Activated B cell treated with CpG ODN at 0.5 μM for 24 hours (primary cell): ENCODE results near the gene GPM6B. TPM values are rescaled to one million over a fixed set of nuclear protein-coding genes. Genes with fewer than 3 reads are reported as not detected.

Source experiments
- ATAC-seq: fragments of 200-7000 bp; cut with Tn5 transposase; one replicate; pipeline ENCODE4 v1.10.0; 2021; ENCODE audit warnings: low read depth, mild to moderate bottlenecking, moderate library complexity
- CTCF ChIA-PET: fragments of 350-600 bp; sonication (Branson Sonifier 250); formaldehyde crosslinking; loops from one replicate; lab custom pipeline; 2021; ENCODE audit warnings: antibody characterized with exemption; lab: Charles Lee
- POLR2A ChIA-PET: fragments of 350-600 bp; sonication (Branson Sonifier 250); formaldehyde crosslinking; loops from one replicate; lab custom pipeline; 2021; ENCODE audit warnings: antibody characterized with exemption; lab: Charles Lee
- DNase-seq: peaks from one replicate; pipeline ENCODE4 v3.0.0; 2022
- H3K27ac Mint-ChIP-seq: one replicate; pipeline ENCODE4 v1.8.0; 2020; ENCODE audit warnings: mixed read lengths
- H3K27me3 Mint-ChIP-seq: one replicate; pipeline ENCODE4 v1.8.0; 2021; ENCODE audit warnings: mixed read lengths
- H3K36me3 Mint-ChIP-seq: one replicate; pipeline ENCODE4 v1.8.0; 2021; ENCODE audit warnings: low read depth, mixed read lengths
- H3K4me1 Mint-ChIP-seq: one replicate; pipeline ENCODE4 v1.8.0; 2021; ENCODE audit warnings: mixed read lengths
- H3K4me3 Mint-ChIP-seq: one replicate; pipeline ENCODE4 v1.8.0; 2020; ENCODE audit warnings: mild to moderate bottlenecking, mixed read lengths
- H3K9me3 Mint-ChIP-seq: one replicate; pipeline ENCODE4 v1.8.0; 2020; ENCODE audit warnings: mixed read lengths
- CTCF ChIP-seq: fragments of 200-600 bp; IDR thresholded peaks from one replicate; pipeline ENCODE4 v1.8.0; 2022; ENCODE audit warnings: antibody characterized with exemption, mild to moderate bottlenecking
- intact Hi-C: fragments of 100-400 bp; cut with micrococcal nuclease; formaldehyde crosslinking; loops from one replicate; pipeline ENCODE4 v1.15.1; 2024
- total RNA-seq: library from RNA; stranded (reverse); gene quantifications from 2 replicates; pipeline ENCODE4 v1.2.3, GENCODE V29; 2022

Gene GPM6B
- total RNA-seq, 1 donor from 2014 or later, result not detected

DNA sequence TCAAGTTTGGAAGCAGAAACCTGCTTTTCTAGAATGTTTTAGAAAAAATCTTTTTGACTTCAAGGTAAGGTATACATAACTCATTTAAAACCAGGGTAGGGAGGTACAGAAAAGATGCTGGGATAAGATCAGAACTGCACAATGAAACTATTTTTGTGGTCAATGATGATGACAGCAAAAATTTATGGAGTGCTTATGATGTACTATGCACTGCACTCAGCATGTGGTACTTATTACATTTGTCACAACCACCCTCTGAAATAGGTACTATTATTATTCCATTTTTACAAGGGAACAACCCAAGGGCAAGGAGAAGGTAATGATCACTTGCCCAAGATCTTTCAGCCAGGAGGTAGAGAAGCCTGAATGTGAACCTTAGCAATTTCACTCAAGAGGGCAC, 8.0 kb downstream of the GPM6B start:
- TF ChIP-seq CTCF, result no peak
- no peaks in the 10 kb centered on the region for H3K4me1 Mint-ChIP-seq
- DNase-seq (no peak), ATAC-seq (no peak)
- H3K27ac Mint-ChIP-seq, result no peak overlapping the region
- no peaks in the 10 kb centered on the region for H3K36me3 Mint-ChIP-seq
- H3K9me3 Mint-ChIP-seq, result no peaks in the 10 kb centered on the region
- H3K4me3 Mint-ChIP-seq, result no peak overlapping the region
- POLR2A ChIA-PET, result no interaction called here
- intact Hi-C loops, result no loop called here
- no peaks in the 10 kb centered on the region for H3K27me3 Mint-ChIP-seq
- CTCF ChIA-PET, result no interaction called here

DNA sequence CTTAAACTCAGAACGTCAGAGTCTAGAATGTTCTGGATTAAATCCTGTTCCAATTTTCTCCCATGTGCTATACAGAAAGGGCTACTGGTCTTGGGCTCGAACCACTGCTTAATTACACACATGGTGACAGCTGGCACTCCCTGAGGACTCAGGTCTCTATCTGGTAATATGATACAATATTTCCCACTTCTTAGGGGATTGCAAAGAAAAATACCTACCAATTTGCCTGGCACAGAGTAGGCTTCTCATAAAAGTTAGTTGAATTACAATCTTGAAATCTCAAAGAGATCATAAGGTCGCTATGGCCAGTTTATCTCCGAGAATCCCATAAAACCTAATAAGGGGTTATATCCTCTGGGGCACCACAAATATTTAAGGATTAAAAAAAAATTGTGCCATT, 8.6 kb downstream of the GPM6B start:
- H3K36me3 Mint-ChIP-seq, result no peaks in the 10 kb centered on the region
- POLR2A ChIA-PET, result no interaction called here
- CTCF ChIA-PET, result no interaction called here

DNA sequence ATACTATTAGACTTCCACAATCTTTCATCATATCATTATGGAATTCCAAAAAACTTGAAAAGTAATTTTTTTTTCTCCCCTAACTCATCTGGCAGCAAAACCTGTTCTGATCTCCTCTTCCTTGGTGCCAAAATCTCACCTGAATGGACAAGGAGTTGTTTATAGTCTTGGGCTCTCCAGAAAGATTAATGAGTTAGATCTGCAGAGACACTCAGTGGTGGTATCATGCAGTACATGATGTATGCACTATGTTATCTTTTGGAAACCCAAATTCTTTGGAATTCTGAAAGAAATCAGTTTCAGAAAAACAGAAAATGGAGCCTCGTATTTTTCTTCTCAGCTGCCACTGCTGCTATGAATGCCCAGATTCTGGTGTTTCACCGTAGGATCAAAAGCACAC, 11.7 kb downstream of the GPM6B start:
- TF ChIP-seq CTCF, result no peak

More for the DNA sequence above, 8.6 kb downstream of the GPM6B start:
- no peak overlapping the region for H3K4me3 Mint-ChIP-seq
- H3K4me1 Mint-ChIP-seq, result no peaks in the 10 kb centered on the region
- TF ChIP-seq CTCF, result no peak
- DNase-seq (no peak), ATAC-seq (no peak)
- H3K27me3 Mint-ChIP-seq, result no peaks in the 10 kb centered on the region
- intact Hi-C loops, result no loop called here
- no peak overlapping the region for H3K27ac Mint-ChIP-seq
- no peaks in the 10 kb centered on the region for H3K9me3 Mint-ChIP-seq

GRCh38 chrX:13803116-13803515, 13.8 kb downstream of the GPM6B start:
- ATAC-seq (no peak), DNase-seq (no peak)
- intact Hi-C loops, result no loop called here
- no peaks in the 10 kb centered on the region for H3K27me3 Mint-ChIP-seq
- H3K27ac Mint-ChIP-seq, result no peak overlapping the region
- ChIA-PET POLR2A (no interaction called here), CTCF (no interaction called here)
- H3K36me3 Mint-ChIP-seq, result no peaks in the 10 kb centered on the region
- no peak overlapping the region for H3K4me3 Mint-ChIP-seq
- H3K9me3 Mint-ChIP-seq, result no peaks in the 10 kb centered on the region
- H3K4me1 Mint-ChIP-seq, result no peaks in the 10 kb centered on the region
- TF ChIP-seq CTCF, result no peak

More for the DNA sequence above, 11.7 kb downstream of the GPM6B start:
- POLR2A ChIA-PET, result no interaction called here
- intact Hi-C loops, result no loop called here
- no peaks in the 10 kb centered on the region for H3K9me3 Mint-ChIP-seq
- no peak for ATAC-seq
- H3K36me3 Mint-ChIP-seq, result no peaks in the 10 kb centered on the region
- no peak for DNase-seq
- CTCF ChIA-PET, result no interaction called here
- no peak overlapping the region for H3K27ac Mint-ChIP-seq
- no peaks in the 10 kb centered on the region for H3K27me3 Mint-ChIP-seq
- no peaks in the 10 kb centered on the region for H3K4me1 Mint-ChIP-seq
- H3K4me3 Mint-ChIP-seq, result no peak overlapping the region

GRCh38 chrX:13798184-13798583, 18.7 kb downstream of the GPM6B start:
- Mint-ChIP-seq H3K36me3 (no peaks in the 10 kb centered on the region), H3K27me3 (peaks cover 2% of the 10 kb centered on the region), H3K27ac (no peak overlapping the region), H3K9me3 (no peaks in the 10 kb centered on the region), H3K4me3 (no peak overlapping the region), H3K4me1 (no peaks in the 10 kb centered on the region)
- ChIA-PET POLR2A (no interaction called here), CTCF (no interaction called here)
- TF ChIP-seq CTCF, result no peak
- intact Hi-C loops, result no loop called here
- ATAC-seq (no peak), DNase-seq (no peak)
